ENCODE data around the gene RPN2. TPM values are rescaled to one million over a fixed set of nuclear protein-coding genes. Genes with fewer than 3 reads are reported as not detected.

Gene RPN2
- total and polyA plus RNA-seq, 10 of the 15 experiments (the other 5 are each of a cell fraction or from before 2014, with no cell fraction given): 148 to 365 (median 228) TPM

DNA sequence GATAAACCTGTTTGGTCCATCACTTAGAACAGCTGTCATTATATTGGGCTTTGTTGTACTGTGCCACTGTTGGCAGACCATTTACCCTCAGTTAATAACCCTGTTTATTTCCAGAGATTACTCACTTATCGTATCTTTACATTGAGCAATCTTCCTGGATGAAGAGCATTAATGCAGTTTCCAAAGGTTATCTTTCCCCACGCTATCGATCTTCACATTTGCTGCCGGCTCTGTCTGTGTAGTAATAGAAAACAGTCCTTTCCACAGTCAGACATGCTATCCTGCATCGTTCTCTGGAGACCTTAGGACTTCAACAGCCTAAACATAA, 55.1 kb downstream of the RPN2 start:
- Histone ChIP-seq H3K9ac (ENCODE audit: control insufficient read depth, insufficient read depth, low read length) (no peak overlapping the region), H3K4me2 (ENCODE audit: control insufficient read depth, insufficient read depth) (no peak overlapping the region), H3K27ac (ENCODE audit: control insufficient read depth, insufficient read depth) (no peak overlapping the region), H3K79me2 (ENCODE audit: control insufficient read depth, insufficient read depth, low read length) (no peaks in the 10 kb centered on the region), H3K9me3 (replicated peaks; ENCODE audit: control insufficient read depth, insufficient read depth, low read length) (no peaks in the 10 kb centered on the region), H3K4me1 (ENCODE audit: control insufficient read depth, insufficient read depth, low read length) (no peaks in the 10 kb centered on the region), H3K36me3 (ENCODE audit: control insufficient read depth in 2 of 2, insufficient read depth in 2 of 2, low read length in 1 of 2) (peaks cover 44 to 58% of the 10 kb centered on the region in 2 experiments), H3K27me3 (replicated peaks in 1 of 2; ENCODE audit: control insufficient read depth in 2 of 2, insufficient read depth in 2 of 2, low read length in 1 of 2) (no peaks in the 10 kb centered on the region), H2AFZ (ENCODE audit: control insufficient read depth, low read depth, low read length) (no peak overlapping the region), H3K4me3 (no peak overlapping the region), H4K20me1 (ENCODE audit: control insufficient read depth, insufficient read depth) (no peaks in the 10 kb centered on the region)
- intact Hi-C loops (cut with micrococcal nuclease; ENCODE audit: unreplicated experiment) (no loop called here), in situ Hi-C loops (cut with MboI) (no loop called here)
- 90% methylated on average over 5 of the region's 5 CpGs for WGBS (ENCODE audit: insufficient coverage, insufficient replicate concordance, low lambda C conversion rate, missing lambda C conversion rate)
- BruUV-seq (replicated peaks): no TSS peak
- ChIA-PET POLR2A (no interaction called here), RAD21 (ENCODE audit: unreplicated experiment) (no interaction called here), CTCF (no interaction called here), SMC1A (ENCODE audit: uncharacterized antibody, unreplicated experiment) (no interaction called here)
- no peak for ATAC-seq
- no peak for FAIRE-seq
- TF ChIP-seq RBBP5 (conservative IDR thresholded peaks at IDR 0.05): no peak
- TF ChIP-seq RELA (IDR thresholded peaks at IDR 0.05; ENCODE audit: borderline replicate concordance, partially characterized antibody): no peak
- no peak for TF ChIP-seq MAX (IDR thresholded peaks at IDR 0.05; ENCODE audit: low read depth, low read length)
- no peak for TF ChIP-seq HDGF (IDR thresholded peaks at IDR 0.05)
- TF ChIP-seq SMARCA5 (IDR thresholded peaks at IDR 0.05): no peak
- TF ChIP-seq YBX1 (IDR thresholded peaks at IDR 0.05): no peak
- no peak for TF ChIP-seq TCF7 (IDR thresholded peaks at IDR 0.05; ENCODE audit: borderline replicate concordance)
- TF ChIP-seq NFXL1 (IDR thresholded peaks at IDR 0.05; ENCODE audit: borderline replicate concordance): no peak
- no peak for TF ChIP-seq EZH2 (IDR thresholded peaks at IDR 0.05; ENCODE audit: borderline replicate concordance, control insufficient read depth, low read depth, low read length)
- TF ChIP-seq CHD2 (IDR thresholded peaks at IDR 0.05; ENCODE audit: borderline replicate concordance, low read depth, low read length): no peak
- TF ChIP-seq, protein P1, sequence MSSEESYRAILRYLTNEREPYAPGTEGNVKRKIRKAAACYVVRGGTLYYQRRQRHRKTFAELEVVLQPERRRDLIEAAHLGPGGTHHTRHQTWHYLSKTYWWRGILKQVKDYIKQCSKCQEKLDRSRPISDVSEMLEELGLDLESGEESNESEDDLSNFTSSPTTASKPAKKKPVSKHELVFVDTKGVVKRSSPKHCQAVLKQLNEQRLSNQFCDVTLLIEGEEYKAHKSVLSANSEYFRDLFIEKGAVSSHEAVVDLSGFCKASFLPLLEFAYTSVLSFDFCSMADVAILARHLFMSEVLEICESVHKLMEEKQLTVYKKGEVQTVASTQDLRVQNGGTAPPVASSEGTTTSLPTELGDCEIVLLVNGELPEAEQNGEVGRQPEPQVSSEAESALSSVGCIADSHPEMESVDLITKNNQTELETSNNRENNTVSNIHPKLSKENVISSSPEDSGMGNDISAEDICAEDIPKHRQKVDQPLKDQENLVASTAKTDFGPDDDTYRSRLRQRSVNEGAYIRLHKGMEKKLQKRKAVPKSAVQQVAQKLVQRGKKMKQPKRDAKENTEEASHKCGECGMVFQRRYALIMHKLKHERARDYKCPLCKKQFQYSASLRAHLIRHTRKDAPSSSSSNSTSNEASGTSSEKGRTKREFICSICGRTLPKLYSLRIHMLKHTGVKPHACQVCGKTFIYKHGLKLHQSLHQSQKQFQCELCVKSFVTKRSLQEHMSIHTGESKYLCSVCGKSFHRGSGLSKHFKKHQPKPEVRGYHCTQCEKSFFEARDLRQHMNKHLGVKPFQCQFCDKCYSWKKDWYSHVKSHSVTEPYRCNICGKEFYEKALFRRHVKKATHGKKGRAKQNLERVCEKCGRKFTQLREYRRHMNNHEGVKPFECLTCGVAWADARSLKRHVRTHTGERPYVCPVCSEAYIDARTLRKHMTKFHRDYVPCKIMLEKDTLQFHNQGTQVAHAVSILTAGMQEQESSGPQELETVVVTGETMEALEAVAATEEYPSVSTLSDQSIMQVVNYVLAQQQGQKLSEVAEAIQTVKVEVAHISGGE (CRISPR knock-in tag; IDR thresholded peaks at IDR 0.05): no peak
- TF ChIP-seq MTA3 (IDR thresholded peaks at IDR 0.05; ENCODE audit: borderline replicate concordance, low read length): no peak
- no peak for TF ChIP-seq RFX5 (IDR thresholded peaks at IDR 0.05; ENCODE audit: low read depth, low read length)
- TF ChIP-seq, protein P2, sequence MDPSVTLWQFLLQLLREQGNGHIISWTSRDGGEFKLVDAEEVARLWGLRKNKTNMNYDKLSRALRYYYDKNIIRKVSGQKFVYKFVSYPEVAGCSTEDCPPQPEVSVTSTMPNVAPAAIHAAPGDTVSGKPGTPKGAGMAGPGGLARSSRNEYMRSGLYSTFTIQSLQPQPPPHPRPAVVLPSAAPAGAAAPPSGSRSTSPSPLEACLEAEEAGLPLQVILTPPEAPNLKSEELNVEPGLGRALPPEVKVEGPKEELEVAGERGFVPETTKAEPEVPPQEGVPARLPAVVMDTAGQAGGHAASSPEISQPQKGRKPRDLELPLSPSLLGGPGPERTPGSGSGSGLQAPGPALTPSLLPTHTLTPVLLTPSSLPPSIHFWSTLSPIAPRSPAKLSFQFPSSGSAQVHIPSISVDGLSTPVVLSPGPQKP (IDR thresholded peaks at IDR 0.05; ENCODE audit: low read depth, low read length): no peak
- no peak for TF ChIP-seq BRCA1 (IDR thresholded peaks at IDR 0.05; ENCODE audit: low read depth, low read length)
- DNase-seq (ENCODE audit: low read depth, low spot score): no peak
